Body of pancreas (tissue), 4 donors: ENCODE measurements around the gene DARS1.

Experiments used
- CTCF ChIP-seq, 7 experiments: fragments of 450-650 bp in 4 of 7; fragments of 200-600 bp in 3 of 7; sonication (generic) in 3 of 7; IDR thresholded peaks; one replicate each; pipeline ENCODE4 v1.5.1; 2016 to 2019; ENCODE audit warnings: antibody characterized with exemption in 7 of 7
- POLR2A ChIP-seq, 3 donors: fragments of 450-650 bp; IDR thresholded peaks; one replicate each; pipeline ENCODE4 v1.6.1; 2016; ENCODE audit warnings: antibody characterized with exemption in 3 of 3, mild to moderate bottlenecking in 2 of 3

- TF ChIP-seq CTCF (IDR thresholded peaks at IDR 0.05) (no peak), POLR2A (IDR thresholded peaks at IDR 0.05) (no peak)
Measured at GRCh38 chr2:135987441-135987840, 2.0 kb upstream of the DARS1 start.
